Loucy (cell line): Measurements from ENCODE around the gene IGFALS.

Experiments used
- H2AFZ ChIP-seq: fragments of 200-600 bp; sonication (generic); 2 replicates; pipeline ENCODE4 v1.6.0; 2016; ENCODE audit warnings: antibody characterized with exemption, mild to moderate bottlenecking, low read length, moderate library complexity
- H3F3A ChIP-seq: fragments of 200-600 bp; 2 replicates; pipeline ENCODE4 v1.6.0; 2016; ENCODE audit warnings: antibody characterized with exemption, low read depth, mild to moderate bottlenecking
- H3K27me3 ChIP-seq: fragments of 200-600 bp; sonication (generic); 2 replicates; pipeline ENCODE4 v1.6.1; 2014; ENCODE audit warnings: low read length, mild to moderate bottlenecking; ENCODE audit not compliant: insufficient read depth, poor library complexity, severe bottlenecking
- H3K36me3 ChIP-seq: fragments of 200-600 bp; sonication (generic); 2 replicates; pipeline ENCODE4 v1.6.1; 2016; ENCODE audit warnings: low read length; ENCODE audit not compliant: insufficient read depth
- H3K4me1 ChIP-seq: fragments of 200-600 bp; sonication (generic); 2 replicates; pipeline ENCODE4 v1.5.1; 2014; ENCODE audit warnings: low read length, mild to moderate bottlenecking; ENCODE audit not compliant: insufficient read depth, poor library complexity, severe bottlenecking
- H3K4me2 ChIP-seq: fragments of 200-600 bp; sonication (generic); 2 replicates; pipeline ENCODE4 v1.6.0; 2014; ENCODE audit warnings: antibody characterized with exemption, low read length, low read depth, mild to moderate bottlenecking; ENCODE audit not compliant: poor library complexity, severe bottlenecking
- H3K4me3 ChIP-seq: fragments of 200-600 bp; sonication (generic); 2 replicates; pipeline ENCODE4 v1.5.1; 2014; ENCODE audit warnings: low read length, mild to moderate bottlenecking, mixed read lengths; ENCODE audit not compliant: poor library complexity, severe bottlenecking
- H3K79me2 ChIP-seq: fragments of 200-600 bp; sonication (generic); 2 replicates; pipeline ENCODE4 v1.6.1; 2014; ENCODE audit warnings: low read length; ENCODE audit not compliant: insufficient read depth
- H3K9ac ChIP-seq: fragments of 200-600 bp; sonication (generic); 2 replicates; pipeline ENCODE4 v1.6.0; 2014; ENCODE audit warnings: mild to moderate bottlenecking, low read depth, low read length, moderate library complexity; ENCODE audit not compliant: poor library complexity, severe bottlenecking
- H3K9me2 ChIP-seq: fragments of 200-600 bp; sonication (generic); replicated peaks from 2 replicates; pipeline ENCODE4 v1.6.1; 2016; ENCODE audit warnings: low read depth, low read length, mixed read lengths
- H3K9me3 ChIP-seq: fragments of 200-600 bp; sonication (generic); 2 replicates; pipeline ENCODE4 v1.6.1; 2014; ENCODE audit warnings: mild to moderate bottlenecking, antibody characterized with exemption, low read length, low read depth; ENCODE audit not compliant: insufficient read depth
- H4K20me1 ChIP-seq: fragments of 200-600 bp; sonication (generic); 2 replicates; pipeline ENCODE4 v1.6.0; 2014; ENCODE audit warnings: antibody characterized with exemption, low read length, mild to moderate bottlenecking; ENCODE audit not compliant: insufficient read depth, poor library complexity, severe bottlenecking
- CTCF ChIP-seq: fragments of 200-600 bp; sonication (generic); conservative IDR thresholded peaks from 2 replicates; pipeline ENCODE4 v1.5.1; 2014; ENCODE audit warnings: mild to moderate bottlenecking, antibody characterized with exemption, low read length
- EZH2phosphoT487 ChIP-seq: fragments of 200-600 bp; IDR thresholded peaks from 2 replicates; pipeline ENCODE4 v1.6.1; 2018; ENCODE audit warnings: antibody characterized with exemption, mild to moderate bottlenecking, moderate library complexity, borderline replicate concordance

Gene IGFALS

GRCh38 chr16:1821861-1822611 lies 28.5 kb upstream of the IGFALS start:
- Histone ChIP-seq H3F3A (no peaks in the 10 kb centered on the region), H2AFZ (no peak overlapping the region), H3K9me3 (no peaks in the 10 kb centered on the region), H3K4me2 (no peak overlapping the region), H4K20me1 (no peaks in the 10 kb centered on the region), H3K9ac (no peak overlapping the region), H3K79me2 (peaks cover 8% of the 10 kb centered on the region; the same call in 1 of the 2 replicates), H3K36me3 (no peaks in the 10 kb centered on the region), H3K4me1 (no peaks in the 10 kb centered on the region), H3K4me3 (no peak overlapping the region), H3K27me3 (no peaks in the 10 kb centered on the region), H3K9me2 (no peaks in the 10 kb centered on the region)
- TF ChIP-seq CTCF (no peak), EZH2phosphoT487 (no peak)

- H3K27me3 ChIP-seq, result no peaks in the 10 kb centered on the region
- H3K9ac ChIP-seq, result no peak overlapping the region
- no peak overlapping the region for H3K4me3 ChIP-seq
- no peak overlapping the region for H3K4me2 ChIP-seq
- H3K4me1 ChIP-seq, result no peaks in the 10 kb centered on the region
- H4K20me1 ChIP-seq, result no peaks in the 10 kb centered on the region
- no peaks in the 10 kb centered on the region for H3K9me3 ChIP-seq
- no peaks in the 10 kb centered on the region for H3F3A ChIP-seq
- H3K9me2 ChIP-seq, result no peaks in the 10 kb centered on the region
- H3K36me3 ChIP-seq, result no peaks in the 10 kb centered on the region
- no peak for TF ChIP-seq EZH2phosphoT487
- no peak for TF ChIP-seq CTCF
- H3K79me2 ChIP-seq, result peaks cover 8% of the 10 kb centered on the region; the same call in 1 of the 2 replicates
- H2AFZ ChIP-seq, result no peak overlapping the region
Observed at GRCh38 chr16:1820946-1821290, 27.4 kb upstream of the IGFALS start.

- no peaks in the 10 kb centered on the region for H3K4me1 ChIP-seq
- no peaks in the 10 kb centered on the region for H3K27me3 ChIP-seq
- TF ChIP-seq EZH2phosphoT487 (no peak), CTCF (no peak)
- H3K9me2 ChIP-seq, result no peaks in the 10 kb centered on the region
- H3K9me3 ChIP-seq, result no peaks in the 10 kb centered on the region
- H3K36me3 ChIP-seq, result no peaks in the 10 kb centered on the region
- H3K79me2 ChIP-seq, result peaks cover 2% of the 10 kb centered on the region; the same call in 1 of the 2 replicates
- H3F3A ChIP-seq, result no peaks in the 10 kb centered on the region
- H3K4me2 ChIP-seq, result no peak overlapping the region
- H3K4me3 ChIP-seq, result no peak overlapping the region
- no peak overlapping the region for H3K9ac ChIP-seq
- no peaks in the 10 kb centered on the region for H4K20me1 ChIP-seq
- H2AFZ ChIP-seq, result no peak overlapping the region
Observed at GRCh38 chr16:1820096-1820945, 26.8 kb upstream of the IGFALS start.
